ENCODE results near the gene EFNA1. TPM values are rescaled to one million over a fixed set of nuclear protein-coding genes. Genes with fewer than 3 reads are reported as not detected.

EFNA1 gene
- total and polyA plus RNA-seq, 2 of the 13 experiments (the other 11 are each of a cell fraction or from before 2014, with no cell fraction given), result 81.8 to 874 TPM

DNA sequence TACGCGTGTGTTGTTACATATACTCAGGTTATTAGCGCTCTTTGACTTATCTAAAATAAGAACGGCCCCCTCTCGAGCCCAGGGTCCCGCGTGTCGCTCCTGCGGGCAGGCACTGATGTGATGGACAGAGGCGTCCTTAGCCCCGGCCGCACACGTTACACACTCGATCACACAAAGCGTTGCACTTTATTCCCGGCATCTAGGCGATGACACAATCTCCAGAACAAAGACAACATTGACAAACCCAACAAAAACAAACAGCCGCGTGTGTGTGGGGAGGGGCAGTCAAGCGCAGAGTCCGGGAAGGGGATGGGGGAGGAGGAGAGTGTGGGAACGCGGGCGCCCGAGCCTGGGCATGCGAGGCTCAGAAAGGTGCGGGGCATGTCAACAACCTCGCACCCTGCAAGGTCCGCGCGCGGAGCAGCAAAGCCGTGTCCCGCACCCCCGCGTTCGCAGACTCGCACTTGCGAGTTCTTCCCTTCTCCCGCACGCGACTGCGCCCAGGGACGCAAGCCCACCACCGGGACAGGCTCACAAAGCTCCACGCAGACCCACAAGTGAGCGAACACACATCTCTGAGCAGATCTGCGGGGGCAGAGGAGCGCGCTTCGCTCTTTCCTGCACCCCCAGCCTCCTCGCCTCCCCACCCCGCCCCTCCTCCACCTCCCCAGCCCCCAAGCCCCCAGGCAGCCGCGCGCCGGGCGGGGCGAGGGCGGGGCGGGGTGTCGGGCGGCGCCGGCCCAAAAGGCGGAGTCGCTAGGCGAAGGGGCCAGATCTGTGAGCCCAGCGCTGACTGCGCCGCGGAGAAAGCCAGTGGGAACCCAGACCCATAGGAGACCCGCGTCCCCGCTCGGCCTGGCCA, at the start of gene EFNA1 (continued):
- TF ChIP-seq NR2F6 (IDR thresholded peaks at IDR 0.05) (peak; percentile 87), NR2F6 (CRISPR knock-in tag; IDR thresholded peaks at IDR 0.05) (peak; percentile 93), MXI1 (IDR thresholded peaks at IDR 0.05; ENCODE audit: borderline replicate concordance, low read depth, low read length) (peak; percentile 76; the same call in 1 of the 3 replicates), IRF2 (CRISPR knock-in tag; IDR thresholded peaks at IDR 0.05) (peak; percentile 82; the same call in 1 of the 2 replicates), HNRNPLL (IDR thresholded peaks at IDR 0.05; ENCODE audit: low read depth, low read length, poor library complexity, severe bottlenecking) (peak; percentile 98), ZBTB25 (CRISPR knock-in tag; IDR thresholded peaks at IDR 0.05) (peak; percentile 82), ZNF512 (CRISPR knock-in tag; IDR thresholded peaks at IDR 0.05) (no peak), IKZF1 (IDR thresholded peaks at IDR 0.05) (no peak), CBX1 (IDR thresholded peaks at IDR 0.05; ENCODE audit: low read depth) (no peak), ZMYM3 (CRISPR knock-in tag; IDR thresholded peaks at IDR 0.05) (0 out of 2 replicates have a peak, but pooled peaks have one; percentile 19), TOE1 (CRISPR knock-in tag; IDR thresholded peaks at IDR 0.05) (0 out of 2 replicates have a peak, but pooled peaks have one; percentile 55), RXRB (CRISPR knock-in tag; IDR thresholded peaks at IDR 0.05; ENCODE audit: borderline replicate concordance) (peak; percentile 96)
- TF ChIP-seq, protein P1, sequence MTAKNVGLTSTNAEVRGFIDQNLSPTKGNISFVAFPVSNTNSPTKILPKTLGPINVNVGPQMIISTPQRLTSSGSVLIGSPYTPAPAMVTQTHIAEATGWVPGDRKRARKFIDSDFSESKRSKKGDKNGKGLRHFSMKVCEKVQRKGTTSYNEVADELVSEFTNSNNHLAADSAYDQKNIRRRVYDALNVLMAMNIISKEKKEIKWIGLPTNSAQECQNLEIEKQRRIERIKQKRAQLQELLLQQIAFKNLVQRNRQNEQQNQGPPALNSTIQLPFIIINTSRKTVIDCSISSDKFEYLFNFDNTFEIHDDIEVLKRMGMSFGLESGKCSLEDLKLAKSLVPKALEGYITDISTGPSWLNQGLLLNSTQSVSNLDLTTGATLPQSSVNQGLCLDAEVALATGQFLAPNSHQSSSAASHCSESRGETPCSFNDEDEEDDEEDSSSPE (CRISPR knock-in tag; IDR thresholded peaks at IDR 0.05), result no peak; the same call in 1 of the 2 replicates
- TF ChIP-seq, protein P2, sequence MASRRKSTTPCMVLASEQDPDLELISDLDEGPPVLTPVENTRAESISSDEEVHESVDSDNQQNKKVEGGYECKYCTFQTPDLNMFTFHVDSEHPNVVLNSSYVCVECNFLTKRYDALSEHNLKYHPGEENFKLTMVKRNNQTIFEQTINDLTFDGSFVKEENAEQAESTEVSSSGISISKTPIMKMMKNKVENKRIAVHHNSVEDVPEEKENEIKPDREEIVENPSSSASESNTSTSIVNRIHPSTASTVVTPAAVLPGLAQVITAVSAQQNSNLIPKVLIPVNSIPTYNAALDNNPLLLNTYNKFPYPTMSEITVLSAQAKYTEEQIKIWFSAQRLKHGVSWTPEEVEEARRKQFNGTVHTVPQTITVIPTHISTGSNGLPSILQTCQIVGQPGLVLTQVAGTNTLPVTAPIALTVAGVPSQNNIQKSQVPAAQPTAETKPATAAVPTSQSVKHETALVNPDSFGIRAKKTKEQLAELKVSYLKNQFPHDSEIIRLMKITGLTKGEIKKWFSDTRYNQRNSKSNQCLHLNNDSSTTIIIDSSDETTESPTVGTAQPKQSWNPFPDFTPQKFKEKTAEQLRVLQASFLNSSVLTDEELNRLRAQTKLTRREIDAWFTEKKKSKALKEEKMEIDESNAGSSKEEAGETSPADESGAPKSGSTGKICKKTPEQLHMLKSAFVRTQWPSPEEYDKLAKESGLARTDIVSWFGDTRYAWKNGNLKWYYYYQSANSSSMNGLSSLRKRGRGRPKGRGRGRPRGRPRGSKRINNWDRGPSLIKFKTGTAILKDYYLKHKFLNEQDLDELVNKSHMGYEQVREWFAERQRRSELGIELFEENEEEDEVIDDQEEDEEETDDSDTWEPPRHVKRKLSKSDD (CRISPR knock-in tag; IDR thresholded peaks at IDR 0.05; ENCODE audit: low read depth), result 0 out of 2 replicates have a peak, but pooled peaks have one; percentile 78
- TF ChIP-seq, protein P3, sequence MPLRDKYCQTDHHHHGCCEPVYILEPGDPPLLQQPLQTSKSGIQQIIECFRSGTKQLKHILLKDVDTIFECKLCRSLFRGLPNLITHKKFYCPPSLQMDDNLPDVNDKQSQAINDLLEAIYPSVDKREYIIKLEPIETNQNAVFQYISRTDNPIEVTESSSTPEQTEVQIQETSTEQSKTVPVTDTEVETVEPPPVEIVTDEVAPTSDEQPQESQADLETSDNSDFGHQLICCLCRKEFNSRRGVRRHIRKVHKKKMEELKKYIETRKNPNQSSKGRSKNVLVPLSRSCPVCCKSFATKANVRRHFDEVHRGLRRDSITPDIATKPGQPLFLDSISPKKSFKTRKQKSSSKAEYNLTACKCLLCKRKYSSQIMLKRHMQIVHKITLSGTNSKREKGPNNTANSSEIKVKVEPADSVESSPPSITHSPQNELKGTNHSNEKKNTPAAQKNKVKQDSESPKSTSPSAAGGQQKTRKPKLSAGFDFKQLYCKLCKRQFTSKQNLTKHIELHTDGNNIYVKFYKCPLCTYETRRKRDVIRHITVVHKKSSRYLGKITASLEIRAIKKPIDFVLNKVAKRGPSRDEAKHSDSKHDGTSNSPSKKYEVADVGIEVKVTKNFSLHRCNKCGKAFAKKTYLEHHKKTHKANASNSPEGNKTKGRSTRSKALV (CRISPR knock-in tag; IDR thresholded peaks at IDR 0.05), result no peak
- TF ChIP-seq, protein P4, sequence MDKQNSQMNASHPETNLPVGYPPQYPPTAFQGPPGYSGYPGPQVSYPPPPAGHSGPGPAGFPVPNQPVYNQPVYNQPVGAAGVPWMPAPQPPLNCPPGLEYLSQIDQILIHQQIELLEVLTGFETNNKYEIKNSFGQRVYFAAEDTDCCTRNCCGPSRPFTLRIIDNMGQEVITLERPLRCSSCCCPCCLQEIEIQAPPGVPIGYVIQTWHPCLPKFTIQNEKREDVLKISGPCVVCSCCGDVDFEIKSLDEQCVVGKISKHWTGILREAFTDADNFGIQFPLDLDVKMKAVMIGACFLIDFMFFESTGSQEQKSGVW (CRISPR knock-in tag; IDR thresholded peaks at IDR 0.05; ENCODE audit: borderline replicate concordance), result no peak
- TF ChIP-seq, protein P5, sequence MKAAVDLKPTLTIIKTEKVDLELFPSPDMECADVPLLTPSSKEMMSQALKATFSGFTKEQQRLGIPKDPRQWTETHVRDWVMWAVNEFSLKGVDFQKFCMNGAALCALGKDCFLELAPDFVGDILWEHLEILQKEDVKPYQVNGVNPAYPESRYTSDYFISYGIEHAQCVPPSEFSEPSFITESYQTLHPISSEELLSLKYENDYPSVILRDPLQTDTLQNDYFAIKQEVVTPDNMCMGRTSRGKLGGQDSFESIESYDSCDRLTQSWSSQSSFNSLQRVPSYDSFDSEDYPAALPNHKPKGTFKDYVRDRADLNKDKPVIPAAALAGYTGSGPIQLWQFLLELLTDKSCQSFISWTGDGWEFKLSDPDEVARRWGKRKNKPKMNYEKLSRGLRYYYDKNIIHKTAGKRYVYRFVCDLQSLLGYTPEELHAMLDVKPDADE (CRISPR knock-in tag; IDR thresholded peaks at IDR 0.05), result 0 out of 2 replicates have a peak, but pooled peaks have one; percentile 29

All from HepG2 (cell line).